HG03558 (cell line): ENCODE data around the gene CBR3.
"Not testable (repeated sequence)": the region's sequence is repeated elsewhere in the genome, so short reads cannot be mapped to it uniquely, and the experiment has no call there.

Experiments used
- ATAC-seq: cut with Tn5 transposase; IDR thresholded peaks from one replicate; pipeline ENCODE4 v1.9.1; 2021; ENCODE audit warnings: moderate number of reproducible peaks; ENCODE audit not compliant: unreplicated experiment; ENCODE audit errors: extremely low read depth

Gene CBR3

DNA sequence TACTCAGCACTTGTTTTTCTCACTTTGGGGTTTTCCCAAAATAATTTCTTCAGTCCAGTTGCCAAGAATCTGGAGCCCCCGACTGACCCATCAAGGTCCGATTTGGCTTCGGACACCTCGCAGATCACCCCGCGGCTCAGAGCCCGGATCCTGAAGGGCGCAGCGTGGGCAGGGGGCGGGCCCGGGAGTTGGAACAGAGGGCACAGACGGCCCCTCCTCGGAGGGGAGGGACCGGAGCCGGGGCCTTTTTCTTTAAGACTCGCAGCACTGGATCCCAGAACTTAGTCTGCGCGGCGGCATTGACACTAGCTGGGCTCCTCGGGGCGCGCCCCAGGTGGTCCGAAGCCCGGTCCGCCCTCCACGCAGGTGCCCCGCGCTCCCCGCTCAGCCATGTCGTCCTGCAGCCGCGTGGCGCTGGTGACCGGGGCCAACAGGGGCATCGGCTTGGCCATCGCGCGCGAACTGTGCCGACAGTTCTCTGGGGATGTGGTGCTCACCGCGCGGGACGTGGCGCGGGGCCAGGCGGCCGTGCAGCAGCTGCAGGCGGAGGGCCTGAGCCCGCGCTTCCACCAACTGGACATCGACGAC is at the start of gene CBR3:
Gene CBR3 (plus strand): TSS at position 277 of the 588 bp plus-strand sequence. CDS start 114 bp downstream, at position 391.
- ATAC-seq: no peak

DNA sequence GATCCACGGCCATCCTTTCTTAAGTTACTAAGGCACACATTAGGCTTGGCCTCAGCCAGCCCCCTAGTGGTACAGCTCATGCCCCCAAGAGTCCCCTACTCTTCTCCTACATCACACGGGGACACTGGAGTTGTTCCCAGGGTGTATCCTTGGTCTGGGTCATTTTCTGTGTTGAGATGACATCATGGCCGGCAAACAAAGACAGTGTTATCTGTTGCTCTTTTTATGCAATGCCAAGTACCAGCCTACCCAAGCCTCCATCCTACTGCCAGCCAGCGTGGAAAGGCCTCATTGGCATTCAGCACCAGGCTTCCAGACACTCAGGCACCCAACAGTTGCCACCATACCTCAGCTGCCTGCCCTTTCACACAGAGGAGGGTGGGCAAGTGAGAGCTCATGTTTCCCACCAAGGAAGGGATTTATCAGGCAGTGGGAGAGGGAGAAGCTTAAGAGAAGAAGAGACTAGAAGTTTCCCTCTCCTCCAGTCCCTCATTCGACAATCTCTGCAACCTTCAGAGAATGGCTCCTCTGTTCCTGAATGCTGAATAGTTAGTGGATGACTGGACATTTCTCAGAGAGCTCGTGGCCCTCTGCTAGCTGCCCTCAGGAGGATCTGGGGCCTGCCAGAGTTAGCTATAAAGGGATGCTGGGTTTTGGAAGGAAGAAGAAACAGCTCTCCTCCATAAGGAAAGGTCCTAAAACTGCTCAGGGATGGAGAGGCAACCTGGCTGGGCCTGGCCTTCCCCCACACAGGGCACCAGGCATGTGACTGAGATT is 47.3 kb upstream of the CBR3 start:
- ATAC-seq: no peak

DNA sequence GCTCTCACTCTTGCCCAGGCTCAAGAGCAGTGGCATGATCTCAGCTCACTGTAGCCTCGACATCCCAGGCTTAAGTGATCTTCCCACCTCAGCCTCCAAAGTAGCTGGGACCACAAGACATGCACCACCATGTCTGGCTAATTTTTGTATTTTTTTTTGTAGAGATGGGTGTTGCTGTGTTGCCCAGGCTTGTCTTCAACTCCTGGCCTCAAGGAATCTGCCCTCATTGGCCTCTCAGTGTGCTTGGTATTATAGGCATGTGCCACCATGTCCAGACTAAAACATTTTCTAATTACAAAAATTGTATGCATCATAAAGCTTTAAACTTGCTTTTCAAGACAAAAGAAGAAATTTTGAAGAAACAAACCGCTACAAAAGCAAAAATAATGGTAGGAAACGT is 44.9 kb upstream of the CBR3 start:
- no peak for ATAC-seq

DNA sequence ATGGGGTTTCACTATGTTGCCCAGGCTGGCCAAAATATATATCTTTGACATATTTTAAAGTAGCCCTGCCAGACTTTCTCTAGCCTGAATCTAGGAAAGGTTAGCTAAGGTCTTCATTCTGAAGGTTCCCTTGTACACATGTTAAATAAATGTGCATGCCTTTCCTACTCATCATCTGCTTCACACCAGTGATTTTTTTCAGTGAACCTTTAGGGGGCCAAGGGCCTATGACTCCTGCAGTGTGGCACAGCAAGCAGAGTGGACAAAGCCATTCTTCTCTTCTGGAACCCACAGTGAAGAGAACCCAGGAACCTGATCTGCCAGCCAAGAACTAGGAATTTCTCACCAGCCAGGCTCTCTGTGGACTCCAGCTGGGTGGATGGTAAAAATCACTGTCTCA is 42.2 kb upstream of the CBR3 start:
- no peak for ATAC-seq

DNA sequence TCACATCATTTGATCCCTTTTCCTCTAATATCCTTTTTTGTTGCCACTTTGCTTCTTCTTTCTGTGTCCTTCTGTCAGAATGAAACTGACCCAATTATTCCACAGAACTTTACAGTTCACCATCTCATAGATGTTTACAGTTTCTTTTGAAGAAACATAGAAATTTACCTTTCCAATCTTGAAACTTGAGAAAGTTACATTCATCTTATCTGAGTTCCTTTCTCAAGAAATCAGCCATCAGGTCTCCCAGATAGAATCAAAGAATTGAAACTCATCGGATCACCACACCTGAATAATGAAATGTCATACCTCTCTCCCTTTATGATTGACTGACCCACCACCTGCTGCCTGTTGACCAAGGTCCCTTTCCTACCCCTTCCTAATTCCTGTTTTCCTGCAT is 41.4 kb upstream of the CBR3 start:
- no peak for ATAC-seq

DNA sequence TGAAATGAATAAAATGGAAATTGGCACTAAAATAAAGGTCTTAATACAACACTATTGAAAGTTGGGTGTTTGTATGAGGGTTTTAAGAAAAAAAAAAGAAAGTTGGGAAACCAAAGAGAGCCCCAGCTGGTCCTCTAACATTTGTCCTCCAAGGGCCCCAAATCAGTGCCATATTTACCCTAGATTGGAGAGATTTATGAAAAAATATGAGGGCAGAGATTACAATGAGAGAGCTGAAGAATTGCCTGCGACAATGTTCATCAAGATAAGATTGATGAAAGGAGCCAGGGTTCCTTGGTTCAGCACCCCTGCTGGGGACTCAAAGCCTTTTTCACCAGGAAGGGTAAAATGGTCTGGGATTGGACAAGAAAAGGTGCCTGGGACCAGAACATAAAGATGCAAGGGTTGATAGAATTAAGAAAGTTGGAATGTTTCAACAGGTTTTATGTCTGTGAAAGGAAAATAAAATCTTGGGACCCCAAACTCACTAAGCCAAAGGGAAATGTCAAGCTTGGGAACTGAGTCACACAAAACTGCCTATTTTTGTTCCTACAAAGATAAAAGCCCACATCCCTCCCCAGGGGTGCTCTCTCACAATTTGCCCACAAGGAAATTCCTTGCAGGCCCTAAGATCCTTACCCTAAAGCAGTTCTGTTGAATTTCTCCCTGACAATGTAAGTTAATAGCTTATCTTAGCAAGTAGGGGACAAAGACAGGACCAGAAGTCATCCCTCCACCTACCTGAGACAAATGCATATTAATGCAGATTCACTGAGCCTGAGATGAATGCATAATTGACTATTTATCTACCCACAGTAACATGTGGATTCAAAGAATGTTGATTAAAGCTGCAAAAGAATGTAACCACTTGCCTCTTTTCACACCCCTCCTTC is 38.2 kb upstream of the CBR3 start:
- no peak for ATAC-seq

DNA sequence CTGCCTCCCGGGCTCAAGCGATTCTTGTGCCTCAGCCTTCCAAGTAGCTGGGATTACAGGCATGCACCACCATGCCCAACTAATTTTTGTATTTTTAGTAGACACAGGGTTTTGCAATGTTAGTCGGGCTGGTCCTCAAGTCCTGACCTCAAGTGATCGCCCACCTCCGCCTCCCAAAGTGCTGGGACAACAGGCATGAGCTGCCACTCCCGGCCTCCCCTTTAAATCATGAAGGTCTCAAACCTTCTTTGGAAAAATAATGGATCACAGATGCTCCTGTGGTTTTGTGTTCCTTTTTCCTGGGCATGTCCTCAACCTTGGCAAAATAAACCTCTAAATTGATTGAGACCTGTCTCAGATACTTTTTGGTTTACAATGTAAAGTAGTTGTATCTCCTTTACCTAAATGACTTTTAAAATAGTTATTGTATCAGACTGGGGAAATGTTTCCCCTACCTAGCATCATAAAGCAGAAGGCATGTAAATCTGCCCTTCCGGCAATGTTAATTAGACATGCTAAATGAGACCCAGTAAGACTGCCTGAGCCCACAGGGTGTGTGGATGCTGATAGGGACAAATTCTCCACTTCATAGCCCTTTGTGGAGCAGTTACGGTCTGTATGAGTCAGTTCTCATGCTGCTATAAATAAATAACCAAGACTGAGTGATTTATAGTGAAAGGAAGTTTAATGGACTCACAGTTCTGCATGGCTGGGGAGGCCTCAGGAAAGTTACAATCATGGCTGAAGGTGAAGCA is 37.3 kb upstream of the CBR3 start:
- ATAC-seq: no peak

DNA sequence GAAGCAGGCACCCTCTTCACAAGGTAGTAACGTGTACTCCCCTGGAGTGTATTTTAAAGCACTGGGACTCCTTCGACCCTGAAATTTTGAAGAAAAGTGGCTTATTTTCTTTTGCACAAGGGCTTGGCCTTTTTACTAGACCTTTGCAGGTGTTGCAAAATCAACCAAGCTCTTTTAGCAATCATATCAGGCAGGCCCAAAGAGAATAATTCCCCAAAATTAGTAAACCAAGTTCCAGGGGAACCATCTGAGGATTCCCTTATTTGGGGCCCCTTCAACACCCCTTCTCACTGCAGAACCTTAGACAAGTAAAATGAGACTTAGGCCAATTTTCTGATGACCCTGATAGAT is 36.7 kb upstream of the CBR3 start:
- ATAC-seq: no peak

DNA sequence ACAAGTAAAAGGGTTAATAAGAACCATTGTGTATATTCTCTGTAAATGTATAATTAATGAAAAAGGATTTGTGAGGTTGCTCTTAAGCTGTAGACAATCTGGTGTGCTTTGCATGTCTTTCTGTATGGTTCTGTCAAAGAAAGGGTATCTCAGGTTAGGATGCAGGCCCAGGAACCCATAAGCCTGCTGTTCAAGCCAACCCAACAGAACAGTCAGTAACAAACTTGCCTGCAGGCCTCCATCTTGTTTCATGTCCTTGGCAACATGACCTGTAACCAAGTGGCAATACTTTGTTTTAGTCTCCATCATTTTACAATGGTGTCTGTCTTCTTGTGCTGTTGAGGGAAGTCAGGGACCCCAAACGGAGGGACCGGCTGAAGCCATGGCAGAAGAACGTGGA is 35.9 kb upstream of the CBR3 start:
- no peak for ATAC-seq

DNA sequence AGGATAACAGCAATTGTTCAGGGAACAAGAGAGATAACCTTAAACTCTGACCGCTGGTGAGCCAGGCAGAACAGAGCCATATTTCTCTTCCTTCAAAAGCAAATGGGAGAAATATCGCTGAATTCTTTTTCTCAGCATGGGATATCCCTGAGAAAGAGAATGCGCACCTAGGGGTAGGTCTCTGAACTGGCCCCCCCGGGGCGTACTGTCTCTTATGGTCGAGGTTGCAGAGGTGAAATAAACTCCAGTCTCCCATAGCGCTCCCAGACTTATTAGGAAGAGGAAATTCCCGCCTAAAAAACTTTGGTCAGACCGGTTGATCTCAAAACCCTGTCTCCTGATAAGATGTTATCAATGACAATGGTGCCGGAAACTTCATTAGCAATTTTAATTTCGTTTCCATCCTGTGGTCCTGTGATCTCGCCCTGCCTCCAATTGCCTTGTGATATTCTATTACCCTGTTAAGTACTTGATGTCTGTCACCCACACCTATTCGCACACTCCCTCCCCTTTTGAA is 35.1 kb upstream of the CBR3 start:
- not testable (repeated sequence) for ATAC-seq

DNA sequence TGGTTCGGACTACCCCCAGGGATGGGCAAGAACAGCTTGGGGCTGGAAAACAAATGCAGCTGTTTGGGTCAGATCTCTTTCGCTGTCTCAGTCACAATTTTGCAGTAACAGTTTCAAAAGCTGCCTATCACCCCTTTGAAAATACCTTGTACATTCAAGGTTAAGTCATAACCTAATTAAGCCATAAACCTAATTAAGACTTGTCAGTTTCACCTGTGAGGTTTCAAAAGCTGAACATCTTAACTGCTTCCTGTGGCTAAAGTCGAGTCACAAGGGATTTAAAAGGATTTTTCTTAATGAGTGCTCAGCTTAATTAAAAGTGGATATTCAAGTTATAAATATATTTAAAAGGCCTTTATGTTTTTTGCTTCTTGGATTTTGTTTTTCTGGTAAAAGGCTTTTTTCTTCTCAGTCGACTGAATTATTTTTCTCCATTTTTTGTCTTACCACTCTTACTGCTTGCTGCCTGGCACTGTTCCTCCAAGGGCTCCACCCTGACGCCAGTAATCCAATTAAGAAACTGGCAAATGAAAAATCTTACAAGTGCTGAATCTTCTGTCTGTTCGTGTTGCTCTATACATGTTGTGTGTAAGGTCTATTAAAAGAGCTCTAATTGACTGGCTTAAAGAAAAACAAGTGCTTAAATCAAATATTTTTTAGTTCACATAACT is 33.8 kb upstream of the CBR3 start:
- no peak for ATAC-seq

DNA sequence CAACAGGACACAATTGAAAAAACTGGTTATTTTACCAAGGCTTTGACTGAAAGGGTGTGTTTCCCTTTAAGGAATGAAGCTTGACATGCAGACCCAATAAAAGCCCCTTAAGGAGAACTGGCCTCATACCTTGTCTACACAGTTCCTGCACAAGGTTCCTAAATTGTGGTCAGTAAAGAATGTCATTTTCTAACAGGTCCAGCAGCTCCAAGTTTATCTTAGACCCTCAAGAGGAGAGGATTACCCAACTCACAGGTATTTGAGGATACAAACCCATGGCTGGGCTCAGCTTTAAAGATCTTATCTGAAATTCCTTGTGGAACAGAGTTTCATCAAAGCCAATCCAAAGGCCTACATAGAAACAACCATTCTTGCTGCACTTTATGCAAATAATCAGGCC is 31.4 kb upstream of the CBR3 start:
- ATAC-seq: no peak

DNA sequence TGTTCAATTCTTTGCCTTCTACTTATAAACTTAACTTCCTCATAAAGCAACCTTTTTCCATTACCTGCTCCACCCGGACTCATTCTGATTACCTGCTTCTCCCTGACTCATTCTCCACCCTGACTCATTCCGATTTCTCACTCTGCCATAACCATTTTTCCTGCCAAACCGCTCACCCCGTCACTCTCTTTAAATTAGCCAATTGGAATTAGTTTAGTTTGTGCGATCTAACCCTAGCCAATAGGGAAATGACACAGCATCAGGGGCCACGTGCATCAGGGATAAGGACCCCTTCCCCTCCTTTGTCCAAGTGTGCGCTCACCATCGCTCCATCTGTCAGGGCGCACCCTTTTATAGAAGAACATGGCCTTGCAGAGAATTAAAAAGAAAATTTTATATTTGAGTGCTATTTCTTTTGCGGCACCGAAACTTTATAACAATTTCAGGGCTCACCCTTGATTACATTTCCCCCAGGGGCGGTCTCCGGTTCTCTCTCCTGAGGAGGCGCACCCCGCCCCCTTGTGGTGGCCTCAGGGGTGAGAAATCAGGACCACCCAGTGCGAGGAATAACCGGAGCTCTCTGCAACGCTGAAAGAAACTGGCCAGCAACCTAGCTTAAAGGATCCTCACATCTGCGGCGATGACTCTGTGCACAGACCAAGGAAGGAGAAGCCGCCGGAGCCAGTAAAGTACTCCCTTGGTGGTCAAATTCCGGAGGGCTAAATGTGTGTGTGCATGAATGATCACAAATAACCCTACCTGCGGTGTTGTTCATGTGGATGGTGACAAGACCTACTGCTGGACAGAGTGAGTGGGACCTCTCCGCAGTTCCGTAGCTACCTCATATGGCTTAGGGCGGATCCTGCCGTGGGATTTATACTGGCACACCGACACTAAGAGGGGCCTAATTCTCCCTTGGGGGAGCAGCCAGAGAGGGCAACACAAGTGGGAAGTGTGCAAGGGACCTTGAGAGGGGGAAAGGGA is 30.3 kb upstream of the CBR3 start:
- no peak for ATAC-seq

DNA sequence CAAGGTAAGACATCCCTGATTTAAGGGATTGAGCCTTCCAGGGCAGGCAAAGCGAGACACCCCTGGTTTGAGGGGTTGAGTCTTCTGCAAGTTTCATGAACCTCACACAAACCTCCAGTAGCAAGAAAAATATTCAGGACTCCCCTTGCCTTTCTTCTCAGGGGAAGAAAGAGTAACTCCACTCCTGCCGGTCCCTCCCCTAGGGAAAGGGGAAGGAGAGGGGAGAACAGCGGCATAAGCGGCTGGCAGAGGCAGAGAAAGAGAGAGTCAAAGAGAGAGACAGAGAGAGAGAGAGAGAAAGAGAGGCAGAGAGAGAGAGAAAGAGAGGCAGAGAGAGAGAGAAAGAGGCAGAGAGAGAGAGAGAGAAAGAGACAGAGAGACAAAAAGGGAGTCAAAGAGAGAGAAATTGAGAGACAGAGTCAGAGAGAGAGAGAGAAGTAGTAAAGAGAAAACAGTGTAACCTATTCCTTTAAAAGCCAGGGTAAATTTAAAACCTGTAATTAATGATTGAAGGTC is 29.5 kb upstream of the CBR3 start:
- no peak for ATAC-seq

DNA sequence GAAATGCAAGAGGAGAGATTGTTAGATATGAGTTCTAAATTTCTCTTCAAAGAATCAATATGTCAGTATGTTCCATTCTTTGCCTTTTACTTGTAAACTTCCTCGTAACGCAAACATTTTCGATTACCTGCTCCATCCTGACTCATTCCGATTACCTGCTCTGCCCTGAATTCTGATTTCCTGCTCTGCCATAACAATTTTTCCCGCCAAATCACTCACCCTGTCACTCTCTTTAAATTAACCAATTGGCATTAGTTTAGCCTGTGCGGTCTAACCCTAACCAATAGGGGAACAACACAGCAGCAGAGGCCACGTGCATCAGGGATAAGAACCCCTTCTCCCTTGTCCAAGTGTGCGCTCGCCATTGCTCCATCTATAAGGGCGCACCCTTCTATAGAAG is 25.0 kb upstream of the CBR3 start:
- no peak for ATAC-seq

DNA sequence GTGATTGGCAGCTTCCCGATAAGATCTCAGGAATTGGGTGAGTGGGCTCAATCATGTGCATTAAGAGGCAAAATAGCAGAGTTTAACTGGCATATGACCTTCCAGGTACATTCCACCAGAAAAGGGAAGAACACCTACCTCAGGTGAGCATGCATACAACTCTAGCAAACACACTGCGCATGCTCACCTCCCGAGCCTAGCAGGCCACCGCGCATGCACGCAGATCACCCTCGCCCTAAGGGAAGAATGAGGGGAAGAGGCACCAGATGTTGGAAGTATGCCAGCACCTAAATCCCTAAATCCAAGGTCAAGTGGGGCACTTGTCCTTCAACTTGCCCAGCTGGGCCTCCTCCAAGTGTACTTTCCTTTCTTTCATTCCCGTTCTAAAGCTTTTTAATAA is 23.6 kb upstream of the CBR3 start:
- ATAC-seq: no peak

DNA sequence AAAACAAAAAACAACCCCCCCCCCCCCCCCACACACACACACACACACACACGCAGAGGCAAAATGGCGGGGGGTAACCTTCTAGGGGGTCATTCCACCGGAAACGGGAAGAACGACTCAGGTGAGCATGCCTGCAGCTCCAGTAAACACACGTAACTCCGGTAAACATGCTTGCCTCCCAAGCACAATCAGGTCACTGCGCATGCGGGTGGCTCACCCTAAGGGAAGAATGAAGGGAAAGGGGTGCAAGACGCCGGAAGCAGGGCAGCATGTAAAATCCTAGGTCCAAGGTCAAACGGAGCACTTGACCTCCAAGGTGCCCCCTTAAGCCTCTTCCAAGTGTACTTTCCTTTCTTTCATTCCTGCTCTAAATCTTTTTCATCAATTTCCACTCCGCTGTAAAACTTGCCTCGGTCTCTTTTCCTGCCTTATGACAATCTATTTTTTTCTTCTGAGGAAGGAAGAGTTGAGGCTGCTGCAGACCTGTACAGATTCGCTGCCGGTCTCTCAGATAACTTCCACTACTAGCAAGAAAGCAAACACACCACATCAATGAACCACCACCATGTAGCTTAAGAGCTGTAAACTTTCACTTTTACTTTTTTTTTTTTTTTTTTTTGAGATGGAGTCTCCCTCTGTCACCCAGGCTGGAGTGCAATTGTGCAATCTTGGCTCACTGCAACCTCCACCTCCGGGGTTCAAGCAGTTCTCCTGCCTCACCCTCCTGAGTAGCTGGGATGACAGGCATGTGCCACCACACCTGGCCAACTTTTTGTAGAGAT is 21.0 kb upstream of the CBR3 start:
- no peak for ATAC-seq
